IPS DF 6.9 (cell line): ENCODE results near the gene KIFAP3.
"Not testable (repeated sequence)": the region's sequence is repeated elsewhere in the genome, so short reads cannot be mapped to it uniquely, and the experiment has no call there.

Experiments
- DNase-seq: peaks from one replicate; pipeline ENCODE4 v3.0.0-alpha.2; 2013; ENCODE audit warnings: low read depth, low spot score
- H3K27ac ChIP-seq: one replicate; pipeline ENCODE4 v1.5.1; 2013; ENCODE audit warnings: low read length, control low read depth
- H3K27me3 ChIP-seq: 2 replicates; pipeline ENCODE4 v1.6.1; 2013; ENCODE audit warnings: mild to moderate bottlenecking, low read length; ENCODE audit not compliant: control insufficient read depth, insufficient read depth
- H3K36me3 ChIP-seq: 2 replicates; pipeline ENCODE4 v1.6.1; 2013; ENCODE audit warnings: low read length; ENCODE audit not compliant: control insufficient read depth, insufficient read depth
- H3K4me1 ChIP-seq: 2 replicates; pipeline ENCODE4 v1.6.1; 2013; ENCODE audit warnings: low read length; ENCODE audit not compliant: control insufficient read depth, insufficient read depth
- H3K4me3 ChIP-seq: 2 replicates; pipeline ENCODE4 v1.5.1; 2013; ENCODE audit warnings: mild to moderate bottlenecking, low read length
- H3K9me3 ChIP-seq: 2 replicates; pipeline ENCODE4 v1.6.1; 2013; ENCODE audit warnings: low read length, inconsistent platforms; ENCODE audit not compliant: control insufficient read depth, insufficient read depth
- WGBS: extraction: QIAGEN DNeasy Blood & Tissue Kit; methylation state at CpG from one replicate; pipeline ENCODE4 v1.1.7; 2013; ENCODE audit warnings: mixed read lengths, missing lambda C conversion rate; ENCODE audit not compliant: insufficient read length, insufficient coverage; 5-methylcytosine and 5-hydroxymethylcytosine counted together

Gene KIFAP3

GRCh38 chr1:170020859-170021258 lies 53.6 kb downstream of the KIFAP3 start:
- DNase-seq = no peak
- Histone ChIP-seq H3K36me3 (no peaks in the 10 kb centered on the region), H3K4me1 (no peaks in the 10 kb centered on the region), H3K4me3 (no peak overlapping the region), H3K27ac (no peak overlapping the region), H3K27me3 (no peaks in the 10 kb centered on the region), H3K9me3 (no peaks in the 10 kb centered on the region)
- WGBS = no CpG with 5 or more reads among the region's 2 CpGs

DNA sequence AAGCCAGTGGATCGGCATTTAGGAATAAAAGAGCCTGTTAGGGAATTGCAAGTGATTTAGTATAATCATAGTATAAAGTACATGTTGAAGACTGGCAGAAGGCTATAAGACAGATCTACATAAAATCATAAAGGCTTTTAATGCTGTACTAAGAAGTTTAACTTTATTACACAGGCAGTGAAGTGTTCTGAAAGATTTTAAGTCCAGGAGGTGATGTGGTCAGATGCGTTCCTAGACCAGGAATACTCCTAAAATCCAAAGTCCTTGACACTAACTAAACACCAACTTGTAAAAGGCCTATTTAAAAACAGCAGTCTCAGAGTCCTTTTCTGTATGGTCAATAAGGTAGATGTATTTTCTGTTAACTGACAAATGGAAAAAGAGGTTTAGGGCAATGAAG lies 57.0 kb downstream of the KIFAP3 start:
- Histone ChIP-seq H3K27me3 (no peaks in the 10 kb centered on the region), H3K27ac (no peak overlapping the region), H3K9me3 (no peaks in the 10 kb centered on the region), H3K4me1 (no peaks in the 10 kb centered on the region), H3K36me3 (no peaks in the 10 kb centered on the region), H3K4me3 (no peak overlapping the region)
- no peak for DNase-seq
- no CpG with 5 or more reads among the region's 2 CpGs for WGBS

DNA sequence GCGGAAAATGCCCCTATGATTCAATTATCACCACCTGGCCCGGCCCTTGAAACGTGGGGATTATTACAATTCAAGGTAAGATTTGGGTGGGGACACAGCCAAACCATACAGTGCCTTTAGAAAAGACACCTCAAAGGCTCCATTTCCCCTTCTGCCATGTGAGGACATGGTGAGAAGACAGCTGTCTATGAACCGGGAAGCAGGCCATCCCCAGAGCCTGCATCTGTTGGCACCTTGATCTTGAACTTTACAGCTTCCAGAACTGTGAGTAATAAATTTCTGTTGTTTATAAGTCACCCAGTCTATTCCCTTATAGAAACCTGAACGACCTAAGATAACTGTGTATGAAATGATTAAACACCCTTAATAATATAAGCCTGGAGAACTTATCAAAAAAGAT lies 61.6 kb downstream of the KIFAP3 start:
- Histone ChIP-seq H3K9me3 (no peaks in the 10 kb centered on the region), H3K4me3 (no peak overlapping the region), H3K27me3 (no peaks in the 10 kb centered on the region), H3K4me1 (no peaks in the 10 kb centered on the region), H3K36me3 (no peaks in the 10 kb centered on the region), H3K27ac (no peak overlapping the region)
- DNase-seq = no peak
- no CpG with 5 or more reads among the region's 5 CpGs for WGBS

DNA sequence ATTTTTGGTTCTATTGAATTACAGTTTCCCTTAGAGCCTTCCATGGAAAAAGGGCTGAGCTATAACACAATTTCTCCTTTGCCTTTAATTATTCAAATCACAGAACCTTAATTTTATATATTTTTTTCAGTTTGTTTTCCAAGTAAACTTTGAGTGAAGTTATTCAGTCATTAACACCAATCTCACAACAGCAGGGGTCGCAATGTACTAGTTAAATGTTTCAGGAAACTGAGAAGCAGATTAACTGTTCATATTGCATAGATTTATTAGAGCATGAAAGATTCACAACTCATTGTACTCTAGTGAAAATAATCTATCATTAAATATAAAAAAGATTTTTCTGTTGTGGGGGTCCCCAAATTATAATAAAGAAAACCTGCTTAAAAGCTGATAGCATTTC lies 64.1 kb downstream of the KIFAP3 start:
- no peaks in the 10 kb centered on the region for H3K27me3 ChIP-seq
- H3K36me3 ChIP-seq = no peaks in the 10 kb centered on the region
- no CpG with 5 or more reads among the region's 1 CpG for WGBS
- peak; percentile 1 for DNase-seq
- no peaks in the 10 kb centered on the region for H3K9me3 ChIP-seq
- no peak overlapping the region for H3K27ac ChIP-seq
- H3K4me3 ChIP-seq = no peak overlapping the region
- H3K4me1 ChIP-seq = no peaks in the 10 kb centered on the region

DNA sequence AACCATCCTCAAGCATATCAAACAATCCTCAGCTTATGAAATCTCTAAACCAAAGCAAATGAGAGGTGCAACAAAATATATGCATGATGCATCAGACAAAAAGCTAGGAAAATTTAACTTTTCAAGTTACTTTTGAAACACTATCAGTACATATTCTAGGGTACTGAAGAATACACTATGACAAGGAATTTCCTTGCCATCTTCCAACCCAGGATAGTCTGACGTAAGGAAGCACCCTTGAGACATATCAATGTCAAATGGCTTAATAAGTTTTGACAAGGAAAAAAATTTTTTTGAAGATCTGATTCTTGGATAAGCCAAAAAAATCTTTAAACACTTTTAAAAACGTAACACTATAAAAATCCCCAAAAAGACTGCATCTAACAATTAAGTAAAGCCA lies 64.9 kb downstream of the KIFAP3 start:
- Histone ChIP-seq H3K27me3 (no peaks in the 10 kb centered on the region), H3K27ac (no peak overlapping the region), H3K4me3 (no peak overlapping the region), H3K9me3 (no peaks in the 10 kb centered on the region), H3K36me3 (no peaks in the 10 kb centered on the region), H3K4me1 (no peaks in the 10 kb centered on the region)
- WGBS = 100% methylated on average over 1 of the region's 2 CpGs
- DNase-seq = no peak

- no CpG with 5 or more reads among the region's 2 CpGs for WGBS
- not testable (repeated sequence) for H3K36me3 ChIP-seq
Observed at GRCh38 chr1:170008745-170009144, 65.8 kb downstream of the KIFAP3 start.

GRCh38 chr1:170003270-170003835 lies 71.1 kb downstream of the KIFAP3 start:
- H3K27ac ChIP-seq, H3K27me3 ChIP-seq, H3K4me1 ChIP-seq, H3K4me3 ChIP-seq, H3K9me3 ChIP-seq, DNase-seq, H3K36me3 ChIP-seq: not testable (repeated sequence)
- WGBS = no CpG with 5 or more reads among the region's 7 CpGs

More at GRCh38 chr1:170008745-170009144, 65.8 kb downstream of the KIFAP3 start:
- not testable (repeated sequence) for H3K27me3 ChIP-seq, H3K9me3 ChIP-seq, H3K4me1 ChIP-seq, H3K27ac ChIP-seq, DNase-seq, H3K4me3 ChIP-seq

DNA sequence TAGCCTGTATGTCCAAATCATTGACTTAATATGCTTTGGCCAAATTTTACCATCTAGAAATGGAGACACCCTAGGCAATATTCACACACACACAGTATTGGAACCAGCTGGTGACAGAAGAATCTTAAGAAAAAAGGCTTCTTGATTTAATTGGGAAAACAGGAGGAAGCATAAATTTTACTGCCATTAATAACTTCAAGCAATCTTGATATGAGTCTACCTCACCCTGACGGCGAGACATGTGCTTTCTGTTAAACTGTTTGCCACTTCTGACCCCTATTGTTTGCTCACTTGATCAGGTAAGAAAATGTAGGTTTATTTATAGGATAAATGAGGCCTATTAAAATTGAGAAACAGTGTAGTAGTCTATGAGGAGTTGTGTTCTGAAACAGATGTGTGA lies 73.2 kb downstream of the KIFAP3 start:
- DNase-seq = no peak
- no peaks in the 10 kb centered on the region for H3K4me1 ChIP-seq
- no peaks in the 10 kb centered on the region for H3K9me3 ChIP-seq
- H3K36me3 ChIP-seq = no peaks in the 10 kb centered on the region
- H3K4me3 ChIP-seq = no peak overlapping the region
- WGBS = no CpG with 5 or more reads among the region's 2 CpGs
- no peak overlapping the region for H3K27ac ChIP-seq
- no peaks in the 10 kb centered on the region for H3K27me3 ChIP-seq

DNA sequence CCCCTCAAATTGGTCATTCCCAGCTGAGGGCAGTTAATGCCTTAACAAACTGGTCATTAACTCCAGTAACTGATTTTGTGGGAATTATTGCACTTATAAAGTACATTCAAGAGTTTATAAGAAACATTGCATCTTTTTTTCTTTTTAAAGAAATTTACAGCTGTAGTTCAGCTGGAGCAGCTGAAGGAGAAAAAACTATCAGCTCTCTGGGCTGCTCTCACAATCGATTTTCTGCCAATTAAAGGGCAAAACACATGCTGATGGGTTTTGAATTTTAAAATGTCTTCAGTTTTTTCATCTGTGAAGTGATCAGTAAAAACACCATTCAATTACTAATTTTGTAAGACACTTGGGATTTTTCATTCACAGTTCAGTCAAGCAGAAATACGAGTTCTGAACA lies 74.7 kb downstream of the KIFAP3 start:
- no peak for DNase-seq
- no peaks in the 10 kb centered on the region for H3K9me3 ChIP-seq
- no peaks in the 10 kb centered on the region for H3K4me1 ChIP-seq
- H3K27me3 ChIP-seq = no peaks in the 10 kb centered on the region
- no peak overlapping the region for H3K27ac ChIP-seq
- no peaks in the 10 kb centered on the region for H3K36me3 ChIP-seq
- no CpG with 5 or more reads among the region's 2 CpGs for WGBS
- no peak overlapping the region for H3K4me3 ChIP-seq

DNA sequence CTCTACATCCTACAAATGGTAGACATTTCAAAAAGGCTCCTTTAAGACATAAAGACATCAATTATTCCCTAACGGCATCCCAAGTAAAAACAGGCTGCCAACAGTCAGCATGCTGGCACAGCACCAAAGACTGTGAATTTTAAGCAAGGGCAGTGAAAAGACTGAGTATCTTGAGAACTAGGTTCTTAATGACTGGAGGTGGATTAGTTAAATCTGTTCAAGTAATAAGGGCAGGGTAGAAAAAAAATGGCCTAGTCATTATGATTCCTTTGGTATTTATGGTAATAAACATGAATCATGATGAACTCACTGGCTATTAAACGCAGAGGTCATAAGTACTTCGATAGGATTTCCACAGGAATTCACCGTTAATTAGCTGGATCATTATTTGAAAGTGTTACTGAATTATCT lies 75.2 kb downstream of the KIFAP3 start:
- no peak for DNase-seq
- H3K27me3 ChIP-seq = no peaks in the 10 kb centered on the region
- no CpG with 5 or more reads among the region's 4 CpGs for WGBS

GRCh38 chr1:169995993-169996392 lies 78.5 kb downstream of the KIFAP3 start:
- Histone ChIP-seq H3K27ac (no peak overlapping the region), H3K27me3 (no peaks in the 10 kb centered on the region), H3K4me1 (no peaks in the 10 kb centered on the region), H3K9me3 (no peaks in the 10 kb centered on the region), H3K36me3 (no peaks in the 10 kb centered on the region), H3K4me3 (no peak overlapping the region)
- 100% methylated on average over 1 of the region's 2 CpGs for WGBS
- no peak for DNase-seq

More for the DNA sequence above, 75.2 kb downstream of the KIFAP3 start:
- Histone ChIP-seq H3K27ac (no peak overlapping the region), H3K9me3 (no peaks in the 10 kb centered on the region), H3K4me1 (no peaks in the 10 kb centered on the region), H3K36me3 (no peaks in the 10 kb centered on the region), H3K4me3 (no peak overlapping the region)
